ENCODE measurements around the gene C1orf185. TPM values are rescaled to one million over a fixed set of nuclear protein-coding genes. Genes with fewer than 3 reads are reported as not detected.
"Not testable (repeated sequence)": the region's sequence is repeated elsewhere in the genome, so short reads cannot be mapped to it uniquely, and the experiment has no call there.

Gene C1orf185
- total and polyA plus RNA-seq, 3 donors from 2014 or later = 6.6 to 32.8 (median 8.2) TPM

- no peaks in the 10 kb centered on the region for H3K4me1 ChIP-seq
- WGBS, 2 donors = 60 to 74% methylated on average over 2 of the region's 2 CpGs
- intact Hi-C loops (cut with DNase I; ENCODE audit: low total_unique reads) = no loop called here
- TF ChIP-seq CTCF (IDR thresholded peaks at IDR 0.05) = no peak
- no peak for TF ChIP-seq POLR2A (IDR thresholded peaks at IDR 0.05)
- no peak overlapping the region for H3K27ac ChIP-seq
- H3K36me3 ChIP-seq (ENCODE audit: low read depth, missing control alignments) = no peaks in the 10 kb centered on the region
- no peaks in the 10 kb centered on the region for H3K9me3 ChIP-seq
- no peaks in the 10 kb centered on the region for H3K27me3 ChIP-seq
- no peak overlapping the region for H3K4me3 ChIP-seq
- no peak for DNase-seq
Measured at GRCh38 chr1:51175278-51175677, 73.2 kb downstream of the C1orf185 start.

DNA sequence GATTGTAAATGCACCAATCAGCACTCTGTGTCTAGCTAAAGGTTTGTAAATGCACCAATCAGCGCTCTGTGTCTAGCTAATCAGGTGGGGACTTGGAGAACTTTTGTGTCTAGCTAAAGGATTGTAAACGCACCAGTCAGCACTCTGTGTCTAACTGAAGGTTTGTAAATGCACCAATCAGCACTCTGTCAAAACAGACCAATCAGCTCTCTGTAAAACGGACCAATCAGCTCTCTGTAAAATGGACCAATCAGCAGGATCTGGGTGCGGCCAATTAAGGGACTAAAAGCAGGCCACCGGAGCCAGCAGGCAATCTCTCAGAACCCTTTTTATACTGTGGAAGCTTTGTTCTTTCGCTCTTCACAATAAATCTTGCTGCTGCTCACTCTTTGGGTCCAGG is 76.0 kb downstream of the C1orf185 start:
- H3K27ac ChIP-seq; intact Hi-C loops (cut with DNase I; ENCODE audit: low total_unique reads); H3K4me1 ChIP-seq; H3K36me3 ChIP-seq (ENCODE audit: low read depth, missing control alignments); H3K9me3 ChIP-seq; H3K27me3 ChIP-seq; H3K4me3 ChIP-seq: not testable (repeated sequence)
- DNase-seq = peak; percentile 68
- WGBS, 2 donors = 69 to 83% methylated on average over 6 of the region's 6 CpGs

- intact Hi-C loops (cut with DNase I; ENCODE audit: low total_unique reads) = no loop called here
- no peak for DNase-seq
- no peaks in the 10 kb centered on the region for H3K36me3 ChIP-seq (ENCODE audit: low read depth, missing control alignments)
- no peaks in the 10 kb centered on the region for H3K9me3 ChIP-seq
- no peak overlapping the region for H3K27ac ChIP-seq
- TF ChIP-seq POLR2A (IDR thresholded peaks at IDR 0.05) (no peak), CTCF (IDR thresholded peaks at IDR 0.05) (no peak)
- no peak overlapping the region for H3K4me3 ChIP-seq
- no peaks in the 10 kb centered on the region for H3K4me1 ChIP-seq
- H3K27me3 ChIP-seq = no peaks in the 10 kb centered on the region
Measured at GRCh38 chr1:51188230-51188629, 86.2 kb downstream of the C1orf185 start.

DNA sequence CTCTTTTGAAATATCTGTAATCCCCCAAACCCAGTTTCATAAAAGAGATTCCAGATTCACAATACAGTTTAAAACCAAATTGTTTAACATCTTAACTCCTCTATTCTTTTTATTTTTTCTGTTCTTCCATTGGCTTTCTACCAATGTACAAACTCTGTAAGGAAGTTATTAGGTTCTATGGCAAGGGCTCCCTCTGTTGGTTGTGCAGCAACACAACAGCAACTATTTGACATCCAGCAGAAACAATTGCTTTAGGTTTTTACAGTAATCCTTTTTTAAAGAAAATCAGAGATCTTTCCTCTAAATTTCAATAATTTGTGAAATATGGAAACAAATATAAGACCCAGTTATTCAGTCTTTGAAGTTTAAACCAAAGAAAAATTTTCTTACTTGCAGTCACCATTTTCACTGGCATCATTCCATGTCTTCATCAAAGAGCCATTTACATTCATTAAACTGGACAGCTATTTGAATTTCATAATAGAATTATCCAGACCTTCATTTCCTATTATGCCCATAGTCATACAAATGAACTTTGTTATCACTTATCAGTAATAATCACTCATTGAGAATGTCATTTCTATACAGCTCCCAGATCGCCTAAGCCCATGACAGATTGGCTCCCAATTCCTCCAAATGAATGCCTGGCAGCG is 87.5 kb downstream of the C1orf185 start:
- Histone ChIP-seq H3K4me3 (no peak overlapping the region), H3K36me3 (ENCODE audit: low read depth, missing control alignments) (no peaks in the 10 kb centered on the region), H3K9me3 (no peaks in the 10 kb centered on the region), H3K27me3 (no peaks in the 10 kb centered on the region), H3K27ac (no peak overlapping the region), H3K4me1 (no peaks in the 10 kb centered on the region)
- WGBS, 2 donors = 76 to 85% methylated on average over 2 of the region's 2 CpGs
- intact Hi-C loops (cut with DNase I; ENCODE audit: low total_unique reads) = loop anchor here (10.0 kb wide), 1 partner anchor 105 kb away; no protein-coding TSS in a partner anchor
- TF ChIP-seq POLR2A (IDR thresholded peaks at IDR 0.05) (no peak), CTCF (IDR thresholded peaks at IDR 0.05) (peak; percentile 63 to 86 (median 81))
- DNase-seq = peak; percentile 42

DNA sequence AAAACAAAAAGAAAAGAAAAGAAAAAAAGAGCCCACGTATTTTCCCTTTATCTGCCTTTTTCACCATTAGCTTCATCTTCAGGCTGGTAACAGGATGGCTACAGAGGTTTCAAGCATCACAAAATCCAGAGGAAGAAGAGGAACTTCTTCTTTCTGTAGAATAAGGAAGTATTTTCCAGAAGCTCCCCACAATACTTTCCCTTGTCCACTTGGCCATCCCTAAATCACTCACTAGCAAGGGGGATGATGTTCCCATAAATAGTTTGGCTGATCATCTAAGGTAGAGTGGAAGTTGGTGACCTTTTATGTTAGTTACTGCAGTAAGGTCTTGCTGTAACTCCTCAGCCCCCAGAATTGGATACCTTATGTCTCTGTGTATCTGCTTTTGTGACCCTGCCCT is 88.9 kb downstream of the C1orf185 start:
- H3K4me1 ChIP-seq = no peaks in the 10 kb centered on the region
- no peaks in the 10 kb centered on the region for H3K9me3 ChIP-seq
- intact Hi-C loops (cut with DNase I; ENCODE audit: low total_unique reads) = loop anchor here (10.0 kb wide), 1 partner anchor 104 kb away; no protein-coding TSS in a partner anchor
- no peak for DNase-seq
- no peak overlapping the region for H3K4me3 ChIP-seq
- TF ChIP-seq CTCF (IDR thresholded peaks at IDR 0.05) (no peak), POLR2A (IDR thresholded peaks at IDR 0.05) (no peak)
- 58 to 77% methylated on average over 1 of the region's 1 CpG for WGBS, 2 donors
- no peak overlapping the region for H3K27ac ChIP-seq
- no peaks in the 10 kb centered on the region for H3K36me3 ChIP-seq (ENCODE audit: low read depth, missing control alignments)
- no peaks in the 10 kb centered on the region for H3K27me3 ChIP-seq
